Keratinocyte (primary cell): ENCODE results near the gene CLDN18. TPM values are rescaled to one million over a fixed set of nuclear protein-coding genes. Genes with fewer than 3 reads are reported as not detected.

Source experiments
- DNase-seq: peaks from one replicate; pipeline ENCODE4 v3.0.0-alpha.2; 2011; ENCODE audit warnings: low read depth, missing footprints, low spot score
- FAIRE-seq: peaks from 2 replicates; lab custom pipeline; 2011; peaks lifted over from hg19 to GRCh38; lab: Jason Lieb, UNC
- H2AFZ ChIP-seq: 2 replicates; pipeline ENCODE4 v1.6.0; 2012; ENCODE audit warnings: low read length, control low read depth, inconsistent platforms; ENCODE audit not compliant: control insufficient read depth
- H3K27ac ChIP-seq: 2 replicates; pipeline ENCODE4 v1.5.1; 2011; ENCODE audit warnings: low read length; ENCODE audit not compliant: control insufficient read depth, insufficient read depth
- H3K27me3 ChIP-seq: 3 replicates; pipeline ENCODE4 v1.6.0; 2011; ENCODE audit warnings: low read length; ENCODE audit not compliant: control insufficient read depth, insufficient read depth; ENCODE audit errors: extremely low read depth
- H3K36me3 ChIP-seq, 2 experiments: 2 replicates in 1 of 2; 3 replicates in 1 of 2; pipeline ENCODE4 v1.5.1; 2011; ENCODE audit warnings: low read length in 2 of 2, mild to moderate bottlenecking in 1 of 2; ENCODE audit not compliant: control insufficient read depth in 2 of 2, insufficient read depth in 2 of 2; ENCODE audit errors: extremely low read depth in 1 of 2
- H3K4me1 ChIP-seq: 3 replicates; pipeline ENCODE4 v1.5.1; 2011; ENCODE audit warnings: low read length; ENCODE audit not compliant: control insufficient read depth, insufficient read depth; ENCODE audit errors: extremely low read depth
- H3K4me2 ChIP-seq: 3 replicates; pipeline ENCODE4 v1.6.0; 2011; ENCODE audit warnings: low read depth, low read length; ENCODE audit not compliant: control insufficient read depth, insufficient read depth; ENCODE audit errors: extremely low read depth
- H3K4me3 ChIP-seq, 3 experiments: fragments of 200-600 bp in 1 of 3; sonication (generic) in 1 of 3; 2 replicates in 2 of 3; 3 replicates in 1 of 3; pipeline ENCODE4 v1.5.1; 2011 to 2016; ENCODE audit warnings: low read length in 3 of 3, mild to moderate bottlenecking in 3 of 3, control low read depth in 2 of 3, inconsistent platforms in 1 of 3, low read depth in 1 of 3, mixed read lengths in 1 of 3, mixed run types in 1 of 3, moderate library complexity in 1 of 3; ENCODE audit not compliant: control insufficient read depth in 2 of 3, insufficient read depth in 2 of 3; ENCODE audit errors: extremely low read depth in 1 of 3
- H3K79me2 ChIP-seq: 2 replicates; pipeline ENCODE4 v1.6.0; 2012; ENCODE audit warnings: low read length; ENCODE audit not compliant: control insufficient read depth, insufficient read depth
- H3K9ac ChIP-seq: 3 replicates; pipeline ENCODE4 v1.6.0; 2011; ENCODE audit warnings: low read length; ENCODE audit not compliant: control insufficient read depth, insufficient read depth; ENCODE audit errors: extremely low read depth
- H3K9me1 ChIP-seq: 3 replicates; pipeline ENCODE4 v1.6.0; 2011; ENCODE audit warnings: low read length; ENCODE audit not compliant: control insufficient read depth, insufficient read depth; ENCODE audit errors: extremely low read depth
- H3K9me3 ChIP-seq: 2 replicates; pipeline ENCODE4 v1.5.1; 2012; ENCODE audit warnings: low read depth, low read length; ENCODE audit not compliant: control insufficient read depth
- H4K20me1 ChIP-seq: 3 replicates; pipeline ENCODE4 v1.6.0; 2011; ENCODE audit warnings: low read length; ENCODE audit not compliant: control insufficient read depth, insufficient read depth; ENCODE audit errors: extremely low read depth
- EZH2 ChIP-seq: IDR thresholded peaks from one replicate; pipeline ENCODE4 v1.6.1; 2012; ENCODE audit warnings: inconsistent platforms, mild to moderate bottlenecking, low read length, moderate library complexity
- dilution Hi-C: fragments of 300-500 bp; cut with MboI; formaldehyde crosslinking; loops from one replicate; pipeline ENCODE4 v1.7.0; 2020; ENCODE audit warnings: low sequenced_read_pairs; ENCODE audit not compliant: extremely low pct_ligation_motif_present
- polyA plus RNA-seq, 5 experiments: library from polyadenylated mRNA; depleted of rRNA in 3 of 5; stranded (reverse) in 3 of 5; stranded (forward) in 1 of 5; unstranded in 1 of 5; fragments of >200 nt; gene quantifications; 1 replicate in 1 of 5; 2 replicates in 3 of 5; 3 replicates in 1 of 5; pipeline versions ENCODE4 v1.2.1 to v1.2.3, GENCODE V29; 2011 to 2012; ENCODE audit warnings: missing spikeins in 2 of 5, low read depth in 1 of 5, low replicate concordance in 1 of 5
- TF ChIP-seq, protein P1 (sequence below), 3 experiments: IDR thresholded peaks in 1 of 3; conservative IDR thresholded peaks in 1 of 3; optimal IDR thresholded peaks in 1 of 3; 2 replicates in 2 of 3; 3 replicates in 1 of 3; pipeline versions ENCODE3 to v1.5.1; 2011; ENCODE audit warnings: low read length in 3 of 3, mild to moderate bottlenecking in 3 of 3, moderate library complexity in 2 of 3, control low read depth in 1 of 3, inconsistent platforms in 1 of 3; ENCODE audit not compliant: insufficient read depth in 2 of 3; ENCODE audit errors: extremely low read depth in 1 of 3

CLDN18 gene
- polyA plus RNA-seq, 1 donor (not counting 4 experiments of a cell fraction or from before 2014, with no cell fraction given) = not detected

DNA sequence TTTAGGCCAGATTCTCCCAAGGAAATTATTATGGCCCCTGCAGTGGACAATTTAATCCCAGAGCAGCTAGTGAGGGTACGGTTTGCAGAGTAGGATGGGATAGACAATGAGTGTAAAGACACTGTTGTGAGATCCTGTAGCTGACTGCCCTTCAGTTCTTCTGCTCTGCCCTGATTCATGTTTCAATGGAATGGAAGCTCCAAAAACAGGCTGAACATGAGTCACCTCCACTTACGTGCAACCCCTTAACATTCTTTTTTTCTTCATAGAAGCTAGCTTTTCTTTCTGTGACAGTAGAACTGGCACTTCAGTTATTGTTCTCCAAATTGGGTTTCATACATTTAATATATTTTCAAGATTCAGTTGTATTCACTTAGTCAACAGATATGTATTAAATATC, 32.1 kb downstream of the CLDN18 start:
- TF ChIP-seq EZH2 = no peak
- TF ChIP-seq, protein P1, sequence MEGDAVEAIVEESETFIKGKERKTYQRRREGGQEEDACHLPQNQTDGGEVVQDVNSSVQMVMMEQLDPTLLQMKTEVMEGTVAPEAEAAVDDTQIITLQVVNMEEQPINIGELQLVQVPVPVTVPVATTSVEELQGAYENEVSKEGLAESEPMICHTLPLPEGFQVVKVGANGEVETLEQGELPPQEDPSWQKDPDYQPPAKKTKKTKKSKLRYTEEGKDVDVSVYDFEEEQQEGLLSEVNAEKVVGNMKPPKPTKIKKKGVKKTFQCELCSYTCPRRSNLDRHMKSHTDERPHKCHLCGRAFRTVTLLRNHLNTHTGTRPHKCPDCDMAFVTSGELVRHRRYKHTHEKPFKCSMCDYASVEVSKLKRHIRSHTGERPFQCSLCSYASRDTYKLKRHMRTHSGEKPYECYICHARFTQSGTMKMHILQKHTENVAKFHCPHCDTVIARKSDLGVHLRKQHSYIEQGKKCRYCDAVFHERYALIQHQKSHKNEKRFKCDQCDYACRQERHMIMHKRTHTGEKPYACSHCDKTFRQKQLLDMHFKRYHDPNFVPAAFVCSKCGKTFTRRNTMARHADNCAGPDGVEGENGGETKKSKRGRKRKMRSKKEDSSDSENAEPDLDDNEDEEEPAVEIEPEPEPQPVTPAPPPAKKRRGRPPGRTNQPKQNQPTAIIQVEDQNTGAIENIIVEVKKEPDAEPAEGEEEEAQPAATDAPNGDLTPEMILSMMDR (optimal IDR thresholded peaks at IDR 0.05 in 1 of 3, IDR thresholded peaks at IDR 0.05 in 1 of 3, conservative IDR thresholded peaks at IDR 0.05 in 1 of 3; ENCODE audit: extremely low read depth in 1 of 3, insufficient read depth in 2 of 3, low read length in 3 of 3) = no peak
- no peaks in the 10 kb centered on the region for H3K79me2 ChIP-seq
- H3K4me2 ChIP-seq = no peak overlapping the region
- peak; percentile 86 for FAIRE-seq
- no peaks in the 10 kb centered on the region for H4K20me1 ChIP-seq
- no peak overlapping the region for H2AFZ ChIP-seq
- H3K27ac ChIP-seq = no peak overlapping the region
- H3K36me3 ChIP-seq = no peaks in the 10 kb centered on the region
- dilution Hi-C loops = no loop called here
- no peak overlapping the region for H3K4me3 ChIP-seq
- no peaks in the 10 kb centered on the region for H3K9me3 ChIP-seq
- no peaks in the 10 kb centered on the region for H3K9me1 ChIP-seq
- H3K4me1 ChIP-seq = peaks cover 28% of the 10 kb centered on the region
- no peak overlapping the region for H3K9ac ChIP-seq
- DNase-seq = no peak
- H3K27me3 ChIP-seq = no peaks in the 10 kb centered on the region

DNA sequence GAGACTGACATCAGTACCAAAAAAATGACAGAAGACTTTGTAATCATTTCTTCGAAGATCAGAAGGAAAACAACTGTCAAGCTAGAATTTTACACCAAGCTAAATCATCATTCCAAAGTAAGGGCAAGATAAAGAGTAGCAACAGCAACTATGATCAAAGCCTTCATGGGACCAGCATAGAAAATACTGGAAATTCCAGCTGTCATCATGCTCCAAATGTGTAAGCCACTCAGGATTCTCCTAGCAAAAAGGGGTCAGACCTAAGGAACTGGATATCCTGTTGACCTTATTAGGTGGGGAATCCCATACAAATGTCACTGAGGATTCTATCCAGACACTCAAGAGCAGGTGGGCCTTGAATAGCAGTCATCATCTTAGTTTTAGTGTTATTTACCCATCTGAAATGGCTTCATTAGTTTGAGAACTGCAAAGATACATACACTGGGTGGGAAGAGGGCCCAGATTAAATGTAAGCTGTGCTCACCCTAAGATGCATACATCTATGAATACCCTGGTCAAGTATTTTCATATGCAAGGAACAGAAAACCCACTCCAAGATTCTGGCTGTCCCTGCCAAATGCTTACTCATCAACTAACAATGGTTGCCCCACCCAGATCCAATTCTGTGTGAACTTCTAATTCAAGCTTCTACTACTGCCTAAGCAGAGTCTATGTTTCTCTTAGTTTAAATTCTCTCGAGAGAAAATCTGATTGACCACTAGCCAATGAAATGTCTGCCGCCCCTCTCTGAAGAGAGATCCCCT, 33.5 kb downstream of the CLDN18 start:
- dilution Hi-C loops = no loop called here
- Histone ChIP-seq H3K4me3 (no peak overlapping the region), H3K27ac (peak overlapping the region; percentile 45), H4K20me1 (no peaks in the 10 kb centered on the region), H3K9me1 (no peaks in the 10 kb centered on the region), H3K79me2 (no peaks in the 10 kb centered on the region), H3K9me3 (no peaks in the 10 kb centered on the region), H2AFZ (no peak overlapping the region), H3K36me3 (no peaks in the 10 kb centered on the region), H3K4me2 (peak overlapping the region; percentile 50), H3K4me1 (peaks cover 29% of the 10 kb centered on the region), H3K9ac (no peak overlapping the region), H3K27me3 (no peaks in the 10 kb centered on the region)
- no peak for TF ChIP-seq EZH2
- TF ChIP-seq, protein P1 (optimal IDR thresholded peaks at IDR 0.05 in 1 of 3, IDR thresholded peaks at IDR 0.05 in 1 of 3, conservative IDR thresholded peaks at IDR 0.05 in 1 of 3; ENCODE audit: extremely low read depth in 1 of 3, insufficient read depth in 2 of 3, low read length in 3 of 3) = no peak
- DNase-seq (no peak), FAIRE-seq (peak; percentile 85)
